Hematopoietic multipotent progenitor cell (in vitro differentiated cells): Measurements from ENCODE around the gene TNNT2. TPM values are rescaled to one million over a fixed set of nuclear protein-coding genes. Genes with fewer than 3 reads are reported as not detected.

Experiments
- DNase-seq, 3 donors: peaks; one replicate each; pipeline ENCODE4 v3.0.0-alpha.2; 2011 to 2015; ENCODE audit warnings: low read depth in 2 of 3, low spot score in 2 of 3
- total RNA-seq: library from RNA; depleted of rRNA; stranded (reverse); fragments of >200 nt; gene quantifications from one replicate; pipeline ENCODE4 v1.2.3, GENCODE V29; 2012

The TNNT2 gene
- total RNA-seq, 1 donor = not detected

DNA sequence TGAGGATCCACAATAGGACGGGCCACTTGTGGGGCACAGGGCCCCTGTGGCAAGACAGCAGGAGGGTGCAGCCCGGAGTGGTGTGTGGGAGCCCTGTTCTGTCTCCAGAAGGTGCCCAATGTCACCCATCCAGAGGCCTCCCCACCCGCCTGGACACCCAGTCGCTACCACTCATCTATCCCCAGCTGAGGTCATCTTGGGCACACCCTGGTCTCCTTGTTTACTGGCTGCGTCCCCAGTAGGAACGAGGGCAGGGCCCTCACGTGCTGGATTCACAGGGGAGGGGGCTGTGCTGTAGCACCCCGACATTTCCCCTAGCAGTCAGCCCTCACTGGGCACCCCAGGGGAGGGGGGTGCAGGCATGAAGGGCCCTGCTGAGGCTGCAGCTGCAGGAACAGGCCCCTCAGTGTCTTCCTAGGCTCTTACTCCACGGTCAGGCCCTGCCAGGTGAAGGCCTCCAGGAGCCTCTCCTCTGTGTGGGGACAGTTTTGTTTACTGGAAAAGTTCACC, 2.3 kb upstream of the TNNT2 start:
- no peak for DNase-seq

DNA sequence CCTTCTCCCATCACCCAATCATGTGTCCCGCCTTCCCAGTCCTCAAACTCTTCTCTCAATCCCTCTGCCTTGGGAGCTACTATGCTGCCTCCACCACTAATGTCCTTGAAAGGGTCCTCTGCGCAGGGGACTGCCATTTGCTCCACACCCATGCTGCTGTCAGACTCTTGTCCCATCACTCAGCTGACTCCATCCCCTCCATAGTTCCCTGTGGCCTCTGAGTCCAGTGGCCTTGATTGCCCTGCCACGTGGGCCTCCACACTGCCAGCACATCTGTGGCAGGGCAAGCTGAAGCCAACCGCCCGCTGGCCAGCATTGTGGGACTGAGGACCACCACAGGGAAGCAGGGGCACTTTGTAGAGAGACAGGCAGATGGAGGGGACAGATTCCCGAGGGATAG, 1.3 kb upstream of the TNNT2 start:
- no peak for DNase-seq

DNA sequence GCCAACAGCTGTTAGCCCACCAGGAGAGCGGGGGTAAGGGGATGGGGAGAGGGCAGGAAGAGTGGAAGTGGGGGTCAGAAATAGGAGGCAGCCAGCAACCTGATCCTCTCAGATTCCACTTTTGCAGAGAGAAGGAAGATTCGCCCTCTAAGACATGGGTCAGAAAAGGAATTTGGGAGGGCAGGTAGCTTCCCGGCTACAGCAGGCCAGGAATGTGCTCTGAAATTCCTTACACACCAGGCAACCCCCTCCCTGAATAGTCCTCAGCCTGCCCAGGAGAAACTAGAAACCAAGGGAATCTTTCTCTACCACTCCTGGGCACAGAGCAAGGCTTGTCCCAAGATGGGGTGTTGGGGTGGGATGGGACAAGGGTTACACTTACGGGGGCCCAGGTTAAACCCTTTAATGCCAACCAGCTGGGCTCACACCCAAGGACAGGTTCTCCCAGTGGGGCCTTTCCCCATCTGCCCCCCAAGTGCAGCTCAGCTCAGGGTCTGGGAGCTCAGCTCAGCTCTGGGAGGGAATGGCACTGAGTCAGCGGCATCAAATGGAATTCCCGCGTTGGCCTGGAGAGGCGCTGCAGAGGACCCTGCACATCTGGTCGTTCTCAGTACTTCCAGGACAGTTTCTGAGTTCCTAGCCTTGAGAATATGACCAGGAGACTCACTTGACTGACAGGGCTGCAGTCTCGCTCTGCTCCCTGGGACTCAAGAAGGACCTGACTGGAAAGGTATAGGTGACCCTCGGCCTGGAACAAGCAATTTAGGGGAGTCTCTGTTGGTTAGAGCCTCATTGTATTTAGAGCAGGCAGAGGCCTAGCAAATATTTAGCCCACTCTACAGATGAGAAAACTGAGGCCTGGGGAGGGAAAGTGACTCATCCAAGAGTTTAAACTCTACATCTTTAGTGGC, 761 bp downstream of the TNNT2 start:
- DNase-seq = peak in 2 of 3 donors; percentile 18 to 45

DNA sequence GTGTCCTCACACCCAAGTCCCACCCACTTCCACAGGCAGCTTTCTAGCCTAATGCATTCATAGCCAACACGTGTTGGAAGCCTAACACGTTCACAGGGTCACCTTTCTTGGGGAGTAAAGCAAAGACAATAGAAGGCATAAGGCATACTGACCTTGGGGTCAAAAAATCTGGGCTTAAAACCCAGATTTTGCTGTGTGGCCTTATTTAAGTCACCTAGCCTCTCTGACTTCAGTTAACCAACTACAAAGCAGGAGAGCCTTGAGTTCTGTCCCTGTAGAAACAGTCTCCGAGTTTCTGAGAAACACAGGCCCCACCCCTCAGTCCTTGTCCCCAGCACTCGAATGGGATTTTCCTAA, 1.4 kb downstream of the TNNT2 start:
- DNase-seq = no peak

DNA sequence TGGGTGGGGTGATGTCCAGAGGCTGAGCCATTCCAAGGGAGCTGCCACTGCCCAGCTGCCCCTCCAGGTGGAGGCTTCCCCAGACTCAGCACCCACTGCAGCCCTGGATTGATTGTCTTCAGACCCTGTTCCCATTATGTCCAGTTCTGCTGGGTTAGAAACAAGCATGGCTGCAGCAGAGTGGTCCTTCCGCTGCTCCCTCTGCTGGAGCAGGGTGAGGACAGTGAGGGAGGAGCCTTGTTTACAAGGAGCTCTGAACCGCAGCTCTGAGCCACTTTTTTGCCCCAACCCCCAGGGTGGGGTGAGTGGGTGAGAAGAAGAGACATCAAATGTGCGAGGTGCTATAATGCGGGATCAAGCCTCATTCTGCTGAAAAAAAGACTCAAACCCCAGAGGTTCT, 2.3 kb downstream of the TNNT2 start:
- DNase-seq = no peak

DNA sequence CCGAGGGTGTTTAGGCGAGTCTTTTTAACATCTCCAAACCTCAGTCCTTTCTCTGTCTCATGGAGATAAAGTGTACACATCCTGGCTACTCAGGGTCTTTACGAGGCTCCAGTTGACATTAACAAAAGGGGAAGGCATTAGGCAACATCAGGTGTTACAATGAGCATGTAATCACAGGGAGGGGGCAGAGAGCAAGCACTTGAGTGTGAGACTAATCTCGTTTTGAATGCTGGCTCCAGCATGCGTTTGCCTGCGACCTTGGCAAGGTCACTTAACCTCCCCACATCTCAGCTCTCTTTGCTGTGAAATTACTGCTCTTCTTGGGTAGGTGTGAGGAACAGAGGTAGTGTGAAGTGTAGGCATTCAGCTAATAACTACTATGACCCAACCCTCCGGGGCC, 3.1 kb downstream of the TNNT2 start:
- DNase-seq = no peak

DNA sequence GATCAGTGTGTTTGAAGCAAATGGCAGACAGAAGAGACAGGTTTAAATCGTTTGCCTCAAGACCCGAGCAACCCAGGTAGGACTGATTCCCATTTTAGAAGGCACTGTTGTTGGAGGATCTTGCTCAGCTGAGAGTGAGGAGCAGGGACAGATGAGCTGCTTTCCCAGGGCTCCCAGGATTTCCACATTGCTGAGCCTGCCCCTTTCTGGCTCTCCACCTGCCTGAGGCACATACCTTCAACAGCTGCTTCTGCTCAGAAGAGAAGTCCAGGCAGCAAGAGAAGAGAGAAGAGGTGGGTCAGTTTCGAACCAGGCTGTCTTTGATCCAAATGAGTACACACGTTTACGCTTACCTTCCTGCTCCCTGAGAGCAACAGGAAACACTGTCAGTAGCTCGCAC, 5.7 kb downstream of the TNNT2 start:
- no peak for DNase-seq

DNA sequence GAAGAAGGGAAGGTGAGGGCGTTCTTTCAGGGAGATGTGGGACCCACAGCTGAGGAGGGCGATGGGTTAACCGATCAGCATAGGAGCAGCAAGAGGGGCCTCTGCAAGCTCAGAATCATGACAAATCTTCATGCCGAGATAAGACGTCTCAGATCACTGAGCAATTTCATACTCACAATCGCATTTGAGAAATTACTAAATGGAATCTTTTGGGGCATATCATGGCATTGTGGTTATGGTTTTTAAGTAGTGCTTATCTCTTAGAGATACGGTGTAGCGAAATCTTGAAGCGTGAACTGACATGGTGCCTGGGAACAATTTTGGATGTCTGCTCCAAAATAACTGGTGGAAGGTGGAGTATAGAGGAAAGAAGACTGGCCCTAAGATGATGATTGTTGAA, 6.2 kb downstream of the TNNT2 start:
- no peak for DNase-seq

DNA sequence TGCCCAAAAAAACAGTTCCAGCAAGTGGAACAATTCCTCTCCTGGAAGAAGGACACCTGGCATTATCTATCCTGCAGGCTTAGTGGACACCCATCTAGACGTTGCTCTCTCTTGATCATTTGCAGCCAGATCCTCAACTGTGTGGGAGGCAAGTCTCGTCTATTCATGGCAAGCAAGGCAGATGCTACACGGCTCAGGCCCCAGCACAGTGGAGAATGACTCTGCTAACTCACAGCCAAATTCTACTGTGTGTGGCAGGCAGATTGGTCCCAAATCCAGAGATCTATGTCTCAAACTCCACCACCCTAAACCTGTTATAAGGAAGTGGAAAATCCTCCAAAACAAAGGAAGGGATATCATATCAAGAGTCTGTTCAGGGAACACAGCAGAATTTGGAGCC, 7.0 kb downstream of the TNNT2 start:
- no peak for DNase-seq

DNA sequence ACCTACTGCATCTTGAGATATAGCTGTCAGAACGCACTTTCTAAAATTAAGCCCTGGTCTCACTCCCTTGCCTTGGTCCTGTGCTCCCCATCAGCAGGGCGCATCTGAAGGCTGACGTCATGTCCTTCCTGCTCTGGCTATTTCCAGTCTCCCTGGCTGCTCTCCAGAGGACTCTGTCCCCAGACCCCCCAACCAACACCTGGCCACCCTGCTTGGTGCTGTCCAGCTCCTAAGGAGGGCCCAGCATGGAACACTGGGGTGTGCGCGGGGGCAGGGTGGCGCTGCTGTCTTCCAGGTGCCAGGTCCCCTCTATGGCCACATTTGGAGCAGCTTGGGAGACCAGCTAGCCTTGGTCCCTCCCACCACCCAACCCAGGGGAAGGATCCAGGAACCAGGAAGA, 8.3 kb downstream of the TNNT2 start:
- DNase-seq = no peak

DNA sequence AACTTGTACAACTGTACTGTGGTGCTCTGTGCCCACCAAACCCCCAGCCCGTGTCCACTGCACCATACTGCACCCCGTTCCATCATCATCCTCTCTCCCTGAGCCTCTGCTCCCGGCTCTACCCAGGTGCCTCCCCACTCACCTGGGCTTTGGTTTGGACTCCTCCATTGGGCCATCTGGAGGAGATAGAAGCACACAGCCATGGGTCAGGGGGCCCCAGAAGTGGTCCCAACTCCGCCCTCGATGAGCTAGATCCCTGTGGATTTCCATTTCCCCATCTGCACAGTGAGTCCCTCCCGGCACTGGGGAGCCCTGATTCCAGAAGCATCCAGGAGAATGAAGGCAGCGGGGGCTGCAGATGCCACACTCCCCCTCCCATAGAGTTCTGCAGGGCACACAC, 10.8 kb downstream of the TNNT2 start:
- no peak for DNase-seq

DNA sequence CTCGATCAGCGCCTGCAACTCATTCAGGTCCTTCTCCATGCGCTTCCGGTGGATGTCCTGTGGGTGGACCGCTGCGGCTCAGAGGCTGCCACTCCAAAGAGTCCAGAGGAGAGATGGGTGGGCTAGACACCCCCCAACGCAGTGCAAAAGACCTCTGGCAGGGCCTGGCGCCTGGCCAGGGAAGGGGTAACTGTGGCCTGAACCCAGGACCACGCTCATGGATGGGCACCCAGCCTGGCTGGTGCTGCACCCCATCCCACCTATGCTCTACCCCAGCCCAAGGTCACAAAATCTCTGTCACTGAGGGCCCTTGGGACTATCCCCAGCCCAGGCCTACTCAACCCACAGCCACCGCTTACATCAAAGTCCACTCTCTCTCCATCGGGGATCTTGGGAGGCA, 12.2 kb downstream of the TNNT2 start:
- no peak for DNase-seq

DNA sequence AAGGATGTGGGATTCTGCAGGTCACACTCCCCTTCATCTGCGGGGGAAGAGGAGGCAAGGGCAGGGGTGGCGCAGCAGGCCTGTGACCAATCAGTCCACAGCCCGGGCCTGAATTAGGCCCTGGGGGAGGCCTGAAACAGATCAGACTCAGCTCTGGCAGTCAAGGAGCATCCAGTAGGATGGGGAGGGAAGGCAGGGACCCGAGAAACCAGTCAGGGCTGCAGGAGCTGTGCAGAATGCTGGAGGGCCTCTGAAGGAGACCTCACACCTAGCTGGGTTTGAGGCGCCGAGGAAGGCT, 12.7 kb downstream of the TNNT2 start:
- no peak for DNase-seq

DNA sequence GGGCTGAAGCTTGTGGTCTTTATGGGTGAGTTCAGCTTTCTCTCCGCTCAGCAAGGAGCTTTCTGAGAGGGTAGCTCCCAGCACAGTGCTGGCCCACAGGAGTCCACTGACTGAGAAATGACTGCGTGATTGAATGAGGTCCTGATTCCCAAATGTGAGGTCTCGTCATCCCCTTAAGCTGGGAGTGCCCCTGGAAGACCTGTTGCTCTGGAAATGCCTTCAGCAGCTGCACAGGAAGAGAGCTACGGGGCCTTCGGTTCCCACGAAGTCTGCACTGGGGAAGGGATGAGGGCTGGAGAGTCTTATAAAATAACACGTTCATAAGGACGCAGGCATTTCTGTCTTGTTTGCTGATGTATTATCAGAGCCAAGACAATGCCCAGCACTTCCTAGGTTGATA, 14.0 kb downstream of the TNNT2 start:
- no peak for DNase-seq

DNA sequence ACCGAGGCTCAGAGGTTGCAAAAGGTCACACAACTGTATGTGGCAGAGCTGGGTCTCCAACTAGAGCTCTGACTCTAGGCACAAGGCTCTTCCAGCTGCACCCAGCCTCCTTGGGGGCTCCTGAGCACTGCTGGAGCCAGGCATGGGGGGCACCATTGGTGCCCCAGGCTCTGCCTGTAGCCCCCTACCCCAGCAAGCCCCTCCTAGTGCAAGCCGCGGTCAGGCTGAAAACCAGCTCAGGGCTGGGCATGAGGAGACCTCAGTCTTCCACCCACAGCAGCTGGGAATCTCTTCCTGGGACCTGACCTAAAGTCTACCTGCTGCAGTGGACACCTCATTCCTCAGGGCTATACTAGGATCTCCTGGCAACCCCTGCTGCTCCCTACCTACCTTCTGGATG, 14.6 kb downstream of the TNNT2 start:
- no peak for DNase-seq

DNA sequence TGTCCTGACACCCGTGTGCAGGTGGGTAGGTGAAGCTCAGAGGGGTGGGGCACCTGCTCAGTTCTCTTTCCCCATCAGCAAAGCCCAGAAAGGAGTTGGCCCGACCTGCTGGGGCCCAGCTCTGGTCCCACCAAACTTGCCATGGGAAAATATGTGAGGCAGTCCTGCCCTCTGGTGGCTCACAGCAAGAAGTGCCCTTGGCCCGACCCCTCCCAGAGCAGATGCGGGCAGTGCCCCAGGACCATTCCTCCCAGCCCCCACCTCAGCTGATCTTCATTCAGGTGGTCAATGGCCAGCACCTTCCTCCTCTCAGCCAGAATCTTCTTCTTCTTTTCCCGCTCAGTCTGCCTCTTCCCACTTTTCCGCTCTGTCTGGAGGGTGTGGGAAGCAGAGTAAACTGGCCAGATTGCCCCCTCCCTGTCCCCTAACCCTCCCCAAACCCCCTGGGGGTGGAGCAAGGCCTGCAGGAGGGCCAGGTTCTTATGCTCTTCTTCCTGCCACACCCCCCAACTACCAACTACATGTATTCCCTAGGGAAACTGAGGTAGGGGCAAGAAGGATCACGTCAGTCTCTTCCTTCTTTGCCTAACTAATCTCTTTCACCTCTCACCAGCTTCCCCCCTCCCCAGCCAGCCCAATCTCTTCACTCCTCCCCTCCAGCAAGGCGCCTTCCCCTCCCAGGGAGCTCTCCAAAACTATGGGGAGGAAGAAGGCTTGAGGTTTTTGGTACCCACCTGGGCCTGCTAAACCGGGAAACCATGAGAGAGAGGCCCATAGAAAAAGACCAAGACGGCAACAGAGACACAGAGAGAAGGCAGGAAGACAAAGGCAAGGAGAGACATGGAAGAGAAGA, 15.6 kb downstream of the TNNT2 start:
- DNase-seq = peak in 2 of 3 donors; percentile 37 to 61

DNA sequence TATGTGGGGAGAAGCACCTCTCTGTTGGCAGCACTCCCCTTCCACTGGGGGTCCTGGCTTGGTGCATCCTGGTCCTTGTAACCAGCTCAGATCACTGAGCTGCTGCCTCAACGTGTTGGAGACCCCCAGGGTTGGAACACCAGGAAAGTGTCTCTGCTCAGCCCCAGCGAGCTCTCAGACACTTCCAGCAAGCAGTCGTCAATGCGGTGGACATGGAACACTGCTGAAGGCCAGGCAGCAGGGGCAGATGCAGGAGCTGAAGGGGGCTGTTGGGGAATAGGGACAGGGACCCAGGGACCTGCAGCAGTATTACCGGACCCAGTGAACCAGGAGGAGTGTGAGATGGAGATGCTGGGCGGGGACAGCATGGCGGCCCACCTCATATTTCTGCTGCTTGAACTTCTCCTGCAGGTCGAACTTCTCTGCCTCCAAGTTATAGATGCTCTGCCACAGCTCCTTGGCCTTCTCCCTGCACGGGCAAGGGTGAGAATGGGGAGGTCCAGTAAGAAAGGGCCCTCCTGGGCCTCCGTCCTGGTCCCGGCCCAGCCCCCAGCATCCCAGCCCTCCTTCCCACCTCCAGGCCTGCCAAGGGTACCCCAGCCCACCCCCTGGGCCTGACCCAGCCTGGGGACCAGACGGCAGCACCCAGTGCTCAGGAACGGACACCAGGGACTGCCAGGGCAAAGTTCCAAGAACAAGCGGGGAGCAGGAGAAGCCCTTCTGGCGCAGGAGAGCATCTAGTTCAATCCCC, 16.4 kb downstream of the TNNT2 start:
- DNase-seq = no peak

DNA sequence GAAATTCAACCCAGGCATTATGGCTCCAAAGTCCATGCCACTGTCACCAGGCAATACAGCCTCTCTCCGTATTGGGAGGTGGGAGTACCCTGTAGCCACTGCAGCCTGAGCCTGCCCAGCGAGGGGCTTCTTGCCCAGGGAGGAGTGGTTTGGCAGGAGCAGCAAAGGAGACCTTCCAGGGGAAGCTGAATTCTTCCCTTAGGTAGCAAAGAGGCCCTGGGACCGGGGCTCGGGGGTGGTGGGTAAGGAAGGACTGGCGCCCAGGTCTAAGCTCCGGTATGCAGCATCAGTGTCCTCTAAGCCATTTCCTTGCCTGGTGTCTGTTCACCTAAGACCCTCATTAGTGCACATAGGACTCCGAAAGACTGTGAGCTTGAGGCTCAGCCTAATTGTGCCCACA, 17.0 kb downstream of the TNNT2 start:
- DNase-seq = no peak

DNA sequence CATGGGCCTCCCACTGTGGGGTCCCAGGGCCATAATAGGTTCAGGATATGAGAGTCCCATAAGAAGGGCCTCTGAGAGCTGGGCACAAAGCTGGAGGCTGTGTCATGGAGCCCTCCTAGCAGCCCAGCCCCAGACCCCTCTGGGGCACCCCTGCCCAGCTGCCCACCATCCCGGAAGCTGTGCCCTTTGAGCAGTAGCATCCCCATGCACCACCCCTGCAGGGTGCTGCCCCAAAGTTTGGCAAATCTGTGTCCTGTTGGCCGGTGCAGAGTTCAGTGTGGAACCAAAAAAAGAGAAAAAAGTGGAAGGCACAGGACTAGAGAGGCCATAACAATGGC, 17.6 kb downstream of the TNNT2 start:
- no peak for DNase-seq

DNA sequence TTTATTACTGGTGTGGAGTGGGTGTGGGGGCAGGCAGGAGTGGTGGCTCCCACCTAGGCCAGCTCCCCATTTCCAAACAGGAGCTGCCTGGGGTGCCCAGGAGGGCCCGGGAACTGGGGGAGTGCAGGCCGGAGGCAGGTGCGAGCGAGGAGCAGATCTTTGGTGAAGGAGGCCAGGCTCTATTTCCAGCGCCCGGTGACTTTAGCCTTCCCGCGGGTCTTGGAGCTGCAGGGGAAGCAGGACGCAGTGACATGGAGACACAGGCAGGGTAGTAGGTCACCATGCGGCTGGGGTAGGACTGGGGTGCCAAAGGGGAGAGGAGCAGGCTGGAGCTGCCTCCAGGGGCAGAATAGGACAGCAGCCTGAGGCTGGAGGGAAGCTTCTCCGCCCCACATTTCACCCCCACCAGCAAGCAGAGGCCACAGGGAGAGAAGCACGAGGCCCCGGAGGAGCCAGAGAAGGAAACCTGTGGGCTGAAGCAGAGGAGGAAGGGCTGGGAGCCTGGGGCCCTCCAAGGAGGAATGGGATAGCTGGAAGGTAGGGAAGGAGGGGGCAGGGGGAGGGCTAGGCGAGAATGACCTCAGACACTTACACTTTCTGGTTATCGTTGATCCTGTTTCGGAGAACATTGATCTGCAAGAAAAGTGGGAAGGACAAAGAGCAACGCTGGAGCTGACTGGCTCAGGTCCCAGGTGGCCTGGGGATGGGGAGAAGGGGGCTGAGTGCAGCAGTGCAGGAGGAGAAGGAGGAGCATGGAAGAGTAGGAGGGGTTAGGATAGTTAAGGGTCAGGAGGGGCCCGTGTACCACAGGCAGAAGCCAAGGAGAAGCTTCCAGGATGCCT, 18.2 kb downstream of the TNNT2 start:
- no peak for DNase-seq

DNA sequence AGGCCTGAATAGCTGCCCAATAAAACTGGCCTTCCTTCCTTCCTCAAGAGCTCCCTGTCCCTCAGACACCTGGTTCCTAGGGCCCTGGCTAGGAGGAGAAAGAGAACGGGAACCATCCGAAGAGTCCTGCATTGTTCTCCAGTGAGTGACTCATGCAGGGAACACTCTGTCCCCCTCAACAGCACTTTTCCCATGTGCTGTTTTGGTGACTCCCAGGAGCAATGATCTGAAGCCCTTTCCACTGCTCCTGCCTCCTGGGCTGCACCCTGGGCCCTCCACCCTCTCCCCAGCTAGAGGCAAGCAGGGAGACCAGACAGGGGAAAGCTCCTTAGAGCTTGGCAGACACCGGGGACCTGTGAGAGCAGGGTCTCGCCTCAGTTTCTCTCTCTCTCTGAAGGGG, 18.9 kb downstream of the TNNT2 start:
- DNase-seq = no peak
